Left lobe of liver (tissue), 2 donors: ENCODE results near the gene GRID1. TPM values are rescaled to one million over a fixed set of nuclear protein-coding genes. Genes with fewer than 3 reads are reported as not detected.

ENCODE experiments used
- ATAC-seq: fragments of 200-7000 bp; cut with Tn5 transposase; one replicate; pipeline ENCODE4 v1.9.1; 2020; ENCODE audit warnings: mild to moderate bottlenecking, moderate library complexity
- DNase-seq: peaks from one replicate; pipeline ENCODE4 v3.0.0-alpha.2; 2020; ENCODE audit warnings: low spot score
- total RNA-seq: library from RNA; stranded (reverse); gene quantifications from one replicate; pipeline ENCODE4 v1.2.1, GENCODE V29; 2021
- donor health status: DM: no; HTN: no; CAD: no; lungs with moderate emphysema.
- donor health status: DM: no; HTN: yes; CAD: no.

The GRID1 gene
- total RNA-seq, 1 donor from 2014 or later, result 0.58 TPM

DNA sequence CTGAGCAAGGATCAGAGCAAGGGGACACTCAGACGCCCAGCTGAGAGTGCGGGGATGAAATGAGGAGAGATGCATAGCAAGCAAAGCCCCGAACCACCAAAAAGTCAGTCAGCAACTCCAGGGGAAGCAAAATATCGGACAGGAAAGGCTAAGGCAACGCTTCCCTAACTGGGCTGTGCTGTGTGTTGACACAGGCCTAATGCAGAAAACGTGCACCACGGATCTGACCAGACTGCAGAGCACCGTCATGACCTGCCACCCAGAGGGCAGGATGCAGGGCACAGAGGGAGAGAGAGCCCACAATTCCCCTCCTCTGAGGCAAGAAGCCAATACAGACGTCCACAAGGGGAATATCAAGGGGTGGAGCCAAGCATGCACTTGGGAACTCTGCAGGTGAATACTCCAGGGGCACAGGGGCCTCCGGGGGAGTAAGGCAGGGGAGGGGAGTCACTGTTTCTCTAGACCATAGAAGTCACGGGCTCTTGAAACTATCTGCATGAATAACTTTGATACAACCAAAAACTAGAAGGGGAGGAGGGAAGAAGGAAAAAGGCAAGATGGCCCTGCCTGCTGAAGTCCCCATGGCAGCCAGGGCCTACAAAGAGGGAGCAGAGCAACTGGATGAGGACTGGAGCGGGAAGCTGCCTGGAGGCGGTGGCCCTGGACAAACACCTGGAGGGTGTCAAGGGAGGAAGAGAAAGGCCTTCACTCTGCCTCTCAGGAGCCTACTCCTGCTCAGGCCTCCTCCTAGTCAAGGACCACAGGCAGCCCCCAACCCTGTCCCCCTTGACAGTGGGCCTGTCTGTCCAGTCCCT, 26.2 kb downstream of the GRID1 start:
- ATAC-seq (no peak), DNase-seq (no peak)

- DNase-seq (no peak), ATAC-seq (no peak)
Measured at GRCh38 chr10:86339226-86339865, 27.2 kb downstream of the GRID1 start.

- DNase-seq (no peak), ATAC-seq (no peak)
Measured at GRCh38 chr10:86337121-86337601, 29.4 kb downstream of the GRID1 start.

GRCh38 chr10:86336341-86336740, 30.3 kb downstream of the GRID1 start:
- DNase-seq (no peak), ATAC-seq (no peak)

DNA sequence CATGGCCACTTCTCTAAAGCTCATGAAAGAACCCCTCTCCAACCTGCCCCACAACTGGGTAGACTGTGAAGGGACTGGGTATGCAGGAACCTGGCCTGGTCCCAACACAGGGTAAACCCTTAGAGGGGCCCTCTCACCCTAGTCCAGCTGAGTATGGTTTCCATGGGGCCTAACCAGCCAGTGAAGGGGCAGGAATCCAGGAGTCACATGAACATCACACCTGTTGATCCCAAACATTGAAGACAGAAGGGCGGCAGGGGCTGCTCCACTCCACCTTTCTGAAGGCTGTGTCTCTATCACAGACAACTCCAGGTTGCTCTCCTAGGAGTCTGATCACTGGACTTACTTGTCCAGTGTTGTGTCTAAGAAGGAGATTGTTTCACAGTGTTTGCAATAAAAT, 30.8 kb downstream of the GRID1 start:
- DNase-seq (no peak), ATAC-seq (no peak)

GRCh38 chr10:86335257-86335656, 31.3 kb downstream of the GRID1 start:
- DNase-seq, result no peak
- no peak for ATAC-seq

DNA sequence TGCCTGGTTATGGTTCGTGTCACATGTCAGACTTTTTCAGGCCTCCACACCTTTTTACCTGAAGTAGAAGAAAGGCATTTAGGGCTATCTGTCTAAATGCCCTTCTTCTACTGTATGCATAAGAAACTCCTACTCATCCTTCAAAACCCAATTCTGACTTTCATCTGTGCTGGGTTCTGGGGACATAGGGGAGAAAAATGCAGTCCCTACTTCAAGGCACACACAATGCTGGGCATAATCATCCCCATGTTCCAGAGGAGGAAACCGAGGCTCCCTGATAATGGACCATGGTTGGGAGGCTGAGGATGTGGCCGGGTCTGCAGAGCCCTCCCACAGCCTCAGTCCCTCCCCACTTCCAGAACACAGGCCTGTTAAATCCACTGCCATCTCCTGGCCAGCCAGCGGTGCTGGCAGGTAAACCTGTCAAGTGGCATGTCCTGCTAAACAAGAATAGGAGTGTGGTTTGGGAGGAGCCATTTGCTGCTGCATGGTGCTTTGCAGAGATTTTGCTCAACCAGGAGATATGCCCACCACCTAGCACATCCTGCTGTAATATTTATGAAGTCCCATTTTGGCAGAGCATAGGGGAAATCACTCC, 32.0 kb downstream of the GRID1 start:
- ATAC-seq, result peak; percentile 42
- no peak for DNase-seq

DNA sequence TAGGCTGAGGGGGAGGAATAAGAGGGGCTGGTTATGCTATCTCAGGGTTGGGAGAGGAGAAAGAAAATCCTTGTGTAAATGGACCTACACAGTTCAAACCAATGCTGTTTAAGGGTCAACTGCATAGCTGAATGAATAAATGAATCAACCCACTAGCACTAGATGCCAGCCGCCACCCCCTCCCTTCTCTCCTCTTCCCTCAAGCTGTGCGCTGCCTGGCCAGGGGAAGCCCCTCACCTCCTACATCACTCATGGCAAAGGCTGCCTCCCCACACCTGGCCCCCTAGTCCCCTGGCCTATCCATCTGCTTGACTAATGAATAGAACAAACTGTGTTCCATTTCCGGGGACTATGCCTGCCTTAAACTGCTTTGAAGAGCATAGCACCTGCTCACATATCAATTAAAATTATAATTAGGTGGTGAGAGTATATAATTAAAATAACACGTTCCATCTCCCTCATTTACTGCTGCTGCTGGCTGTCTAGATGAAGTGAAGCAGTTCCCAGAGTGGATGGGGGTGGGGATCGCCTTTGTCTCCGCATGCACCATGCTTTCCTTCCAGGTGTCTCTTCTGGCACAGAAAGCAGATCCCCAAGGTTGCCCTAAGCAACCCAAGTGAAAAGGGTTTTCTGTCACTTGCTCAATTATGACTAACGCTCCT, 32.6 kb downstream of the GRID1 start:
- DNase-seq, result no peak

DNA sequence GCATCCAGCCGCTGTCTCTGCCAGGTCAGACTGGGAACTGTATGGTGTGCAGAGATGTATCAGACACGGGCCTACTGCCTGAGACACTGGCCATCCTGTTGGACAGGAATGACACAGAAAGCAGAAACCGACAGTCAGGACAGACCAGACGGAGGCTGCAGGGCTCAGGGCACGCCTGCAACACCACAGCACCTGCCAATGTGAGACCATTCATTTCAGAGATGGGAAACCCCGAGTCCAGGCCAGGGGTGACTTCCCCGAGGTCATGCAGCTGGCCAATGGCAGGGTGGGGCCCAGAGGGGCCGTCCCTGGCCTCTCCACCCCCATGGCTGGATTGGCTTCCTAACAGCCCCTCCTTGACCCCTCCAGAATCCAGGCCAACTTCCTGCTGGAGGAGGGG, 34.7 kb downstream of the GRID1 start:
- DNase-seq, result no peak
- no peak for ATAC-seq

More for the DNA sequence above, 32.6 kb downstream of the GRID1 start:
- ATAC-seq, result no peak

- ATAC-seq, result no peak
- no peak for DNase-seq
Measured at GRCh38 chr10:86330778-86331763, 35.5 kb downstream of the GRID1 start.

- DNase-seq, result no peak
- no peak for ATAC-seq
Measured at GRCh38 chr10:86329896-86330680, 36.5 kb downstream of the GRID1 start.

GRCh38 chr10:86329093-86329710, 37.4 kb downstream of the GRID1 start:
- DNase-seq, result no peak
- no peak for ATAC-seq

DNA sequence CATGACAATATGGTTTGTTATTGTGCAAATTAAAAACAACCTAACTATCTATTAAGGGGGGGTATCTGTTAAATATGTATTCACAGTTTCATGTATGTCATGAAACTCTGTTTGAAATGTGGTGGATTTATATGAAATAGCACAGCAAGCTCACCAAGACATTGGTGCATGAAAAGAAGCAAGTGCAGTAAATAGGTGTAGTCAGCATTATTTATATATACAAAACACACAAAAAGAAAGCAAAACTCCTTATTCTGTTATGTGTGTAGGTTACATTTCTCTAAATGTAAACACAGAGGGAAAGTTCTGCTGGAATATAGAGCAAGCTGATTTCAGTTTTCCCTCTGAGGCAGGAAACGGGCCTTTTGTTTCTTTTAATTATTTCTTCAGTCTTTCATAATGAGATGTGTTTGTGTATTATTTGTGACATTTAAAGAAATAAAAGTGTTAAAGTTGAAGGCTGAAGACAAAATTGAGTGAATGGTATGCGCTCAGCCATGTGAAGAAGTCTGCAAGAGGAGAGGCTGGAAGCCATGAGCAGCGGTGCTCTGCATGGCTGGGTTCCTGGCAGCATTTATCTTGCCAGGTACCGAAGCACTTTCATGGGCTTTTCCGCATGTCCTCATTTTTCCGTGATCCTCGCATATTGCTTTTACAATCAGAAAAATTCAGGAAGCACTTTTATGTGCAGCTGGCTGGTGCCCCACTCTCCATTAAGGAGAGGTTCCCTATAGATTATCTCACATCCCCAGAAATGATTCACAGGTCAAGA, 38.5 kb downstream of the GRID1 start:
- ATAC-seq, result no peak
- DNase-seq, result no peak

- ATAC-seq, result no peak
- DNase-seq, result no peak
Measured at GRCh38 chr10:86325158-86325557, 41.4 kb downstream of the GRID1 start.

- no peak for DNase-seq
- peak; percentile 31 for ATAC-seq
Measured at GRCh38 chr10:86321568-86321967, 45.0 kb downstream of the GRID1 start.

- ATAC-seq (no peak), DNase-seq (no peak)
Measured at GRCh38 chr10:86319676-86320075, 46.9 kb downstream of the GRID1 start.

- ATAC-seq (no peak), DNase-seq (no peak)
Measured at GRCh38 chr10:86317949-86318725, 48.5 kb downstream of the GRID1 start.
